ENCODE data around the gene HDAC9. TPM values are rescaled to one million over a fixed set of nuclear protein-coding genes. Genes with fewer than 3 reads are reported as not detected.

The HDAC9 gene
- total RNA-seq, 1 experiment from 2014 or later = 17.1 TPM

GRCh38 chr7:18508443-18509427 lies 13.2 kb downstream of the HDAC9 start:
- Histone ChIP-seq H3K4me1 (ENCODE audit: control insufficient read depth, insufficient read depth, low read length) (peaks cover 40% of the 10 kb centered on the region), H3K4me3 (ENCODE audit: low read depth in 2 of 2, low read length in 2 of 2) (peak overlapping the region; percentile 34 to 57), H3K27ac (ENCODE audit: low read length) (peak overlapping the region; percentile 96), H3K9me3 (ENCODE audit: control insufficient read depth, insufficient read depth, low read depth, low read length) (no peaks in the 10 kb centered on the region; the same call in 1 of the 2 replicates), H3K36me3 (ENCODE audit: control insufficient read depth, insufficient read depth, low read length) (no peaks in the 10 kb centered on the region), H3K27me3 (ENCODE audit: control insufficient read depth, insufficient read depth, low read length) (no peaks in the 10 kb centered on the region)
- DNase-seq (ENCODE audit: low read depth, low spot score) (peak; percentile 99), ATAC-seq (peak; percentile 95)
- TF ChIP-seq CTCF (IDR thresholded peaks at IDR 0.05) (no peak), TCF7L2 (IDR thresholded peaks at IDR 0.05; ENCODE audit: low read depth, low read length) (0 out of 2 replicates have a peak, but pooled peaks have one; percentile 33), SIN3A (IDR thresholded peaks at IDR 0.05; ENCODE audit: borderline replicate concordance, insufficient read depth, low read depth, low read length) (no peak), REST (IDR thresholded peaks at IDR 0.05; ENCODE audit: insufficient read depth in 1 of 2, low read depth in 2 of 2, low read length in 1 of 2) (no peak), POLR2AphosphoS5 (IDR thresholded peaks at IDR 0.05; ENCODE audit: low read depth, low read length) (peak; percentile 65)
- intact Hi-C loops (cut with micrococcal nuclease; ENCODE audit: unreplicated experiment) (no loop called here), in situ Hi-C loops (cut with HindIII; ENCODE audit: low pct_unique_long_range_greater_than_20kb, low sequenced_read_pairs) (no loop called here)
- ChIA-PET POLR2A (interaction anchor here (0.6 to 1.4 kb wide), 3 partner anchors 10 to 49 kb away, joined by 3 to 7 read pairs (median 4); partner anchors contain the start of gene HDAC9), CTCF (interaction anchor here (0.6 to 1.3 kb wide), 4 partner anchors 13 to 805 kb away, joined by 3 to 6 read pairs (median 4); no protein-coding TSS in a partner anchor)
- BruUV-seq (replicated peaks) = no TSS peak

- POLR2A ChIA-PET = interaction anchor here (0.8 to 1.4 kb wide), 3 partner anchors 11 to 106 kb away, joined by 3 read pairs; no protein-coding TSS in a partner anchor
Measured at GRCh38 chr7:18509481-18509880, 13.9 kb downstream of the HDAC9 start.

More at GRCh38 chr7:18509481-18509880, 13.9 kb downstream of the HDAC9 start:
- CTCF ChIA-PET = interaction anchor here (1.0 kb wide), 1 partner anchor 62 kb away, joined by 3 read pairs; no protein-coding TSS in a partner anchor
- peak overlapping the region; percentile 96 for H3K27ac ChIP-seq (ENCODE audit: low read length)
- no peaks in the 10 kb centered on the region for H3K36me3 ChIP-seq (ENCODE audit: control insufficient read depth, insufficient read depth, low read length)
- in situ Hi-C loops (cut with HindIII; ENCODE audit: low pct_unique_long_range_greater_than_20kb, low sequenced_read_pairs) = no loop called here
- BruUV-seq (replicated peaks) = TSS peak; percentile 92
- intact Hi-C loops (cut with micrococcal nuclease; ENCODE audit: unreplicated experiment) = no loop called here
- peak; percentile 36 for ATAC-seq
- TF ChIP-seq SIN3A (IDR thresholded peaks at IDR 0.05; ENCODE audit: borderline replicate concordance, insufficient read depth, low read depth, low read length) (no peak), REST (IDR thresholded peaks at IDR 0.05; ENCODE audit: insufficient read depth in 1 of 2, low read depth in 2 of 2, low read length in 1 of 2) (no peak), TCF7L2 (IDR thresholded peaks at IDR 0.05; ENCODE audit: low read depth, low read length) (no peak), CTCF (IDR thresholded peaks at IDR 0.05) (no peak), POLR2AphosphoS5 (IDR thresholded peaks at IDR 0.05; ENCODE audit: low read depth, low read length) (no peak)
- H3K27me3 ChIP-seq (ENCODE audit: control insufficient read depth, insufficient read depth, low read length) = no peaks in the 10 kb centered on the region
- peaks cover 40% of the 10 kb centered on the region for H3K4me1 ChIP-seq (ENCODE audit: control insufficient read depth, insufficient read depth, low read length)
- H3K9me3 ChIP-seq (ENCODE audit: control insufficient read depth, insufficient read depth, low read depth, low read length) = no peaks in the 10 kb centered on the region; the same call in 1 of the 2 replicates
- H3K4me3 ChIP-seq (ENCODE audit: low read depth in 2 of 2, low read length in 2 of 2) = peak overlapping the region; percentile 34 to 57
- no peak for DNase-seq (ENCODE audit: low read depth, low spot score)
